ENCODE measurements around the gene UQCC3.

The UQCC3 gene

DNA sequence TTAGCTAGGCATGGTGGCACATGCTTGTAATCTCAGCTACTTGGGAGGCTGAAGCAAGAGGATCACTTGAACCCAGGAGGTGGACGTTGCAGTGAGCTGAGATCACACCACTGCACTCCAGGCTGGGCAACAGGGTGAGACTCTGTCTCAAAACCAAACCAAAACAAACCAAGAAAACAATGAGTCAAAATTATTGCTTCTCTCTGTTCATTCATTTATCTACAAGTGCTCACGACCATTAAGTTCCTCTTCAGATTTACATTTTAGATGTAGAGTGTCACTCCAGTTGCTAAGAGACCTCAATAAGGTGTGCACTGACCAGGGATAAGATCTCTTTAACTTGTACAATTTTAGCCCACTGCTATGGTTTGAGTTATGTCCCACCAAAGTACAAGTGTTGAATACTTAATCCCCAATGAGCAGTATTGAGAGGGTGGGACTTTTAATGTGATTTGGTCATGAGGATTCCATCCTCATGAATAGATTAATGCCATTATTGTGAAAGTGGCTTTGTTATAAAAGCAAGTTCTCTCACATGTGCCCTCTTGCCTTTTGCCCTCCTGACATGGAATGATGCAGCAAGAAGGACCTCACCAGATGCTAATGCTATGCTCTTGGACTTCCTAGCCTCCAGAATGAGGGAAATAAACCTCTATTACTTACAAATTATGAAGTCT lies 48.0 kb downstream of the UQCC3 start:
- no peak for DNase-seq (ENCODE audit: extremely low read depth, low read depth)
- TF ChIP-seq, protein P1, sequence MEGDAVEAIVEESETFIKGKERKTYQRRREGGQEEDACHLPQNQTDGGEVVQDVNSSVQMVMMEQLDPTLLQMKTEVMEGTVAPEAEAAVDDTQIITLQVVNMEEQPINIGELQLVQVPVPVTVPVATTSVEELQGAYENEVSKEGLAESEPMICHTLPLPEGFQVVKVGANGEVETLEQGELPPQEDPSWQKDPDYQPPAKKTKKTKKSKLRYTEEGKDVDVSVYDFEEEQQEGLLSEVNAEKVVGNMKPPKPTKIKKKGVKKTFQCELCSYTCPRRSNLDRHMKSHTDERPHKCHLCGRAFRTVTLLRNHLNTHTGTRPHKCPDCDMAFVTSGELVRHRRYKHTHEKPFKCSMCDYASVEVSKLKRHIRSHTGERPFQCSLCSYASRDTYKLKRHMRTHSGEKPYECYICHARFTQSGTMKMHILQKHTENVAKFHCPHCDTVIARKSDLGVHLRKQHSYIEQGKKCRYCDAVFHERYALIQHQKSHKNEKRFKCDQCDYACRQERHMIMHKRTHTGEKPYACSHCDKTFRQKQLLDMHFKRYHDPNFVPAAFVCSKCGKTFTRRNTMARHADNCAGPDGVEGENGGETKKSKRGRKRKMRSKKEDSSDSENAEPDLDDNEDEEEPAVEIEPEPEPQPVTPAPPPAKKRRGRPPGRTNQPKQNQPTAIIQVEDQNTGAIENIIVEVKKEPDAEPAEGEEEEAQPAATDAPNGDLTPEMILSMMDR (IDR thresholded peaks at IDR 0.05; ENCODE audit: low read depth, low read length) = no peak

DNA sequence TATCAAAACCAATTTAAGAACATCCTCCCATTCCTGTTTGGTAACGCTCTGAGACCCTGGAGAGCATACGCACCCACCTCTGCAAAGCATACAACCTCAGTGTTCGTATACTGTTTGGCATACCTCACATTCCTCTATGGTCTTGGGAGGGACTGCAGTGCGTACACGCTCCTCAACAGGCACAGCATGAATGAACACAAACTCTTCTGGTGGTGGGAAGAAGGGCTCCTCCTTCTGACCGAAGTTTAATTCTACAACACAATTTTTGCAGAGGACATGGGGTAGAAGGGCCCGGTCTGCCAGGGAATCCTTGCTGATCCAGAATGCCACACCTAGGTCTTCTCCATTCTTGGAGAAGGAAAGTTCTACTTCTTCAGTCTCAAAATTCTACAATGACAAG lies 50.5 kb downstream of the UQCC3 start:
- TF ChIP-seq, protein P1 (IDR thresholded peaks at IDR 0.05; ENCODE audit: low read depth, low read length) = no peak; the same call in 1 of the 2 replicates
- no peak for DNase-seq (ENCODE audit: extremely low read depth, low read depth)
